Stomach (tissue), 4 donors: ENCODE data around the gene SH3GLB2.

Experiments used
- POLR2A ChIP-seq, 4 donors: fragments of 450-650 bp; IDR thresholded peaks; one replicate each; pipeline ENCODE4 v1.6.1; 2016; ENCODE audit warnings: antibody characterized with exemption in 4 of 4, control low read depth in 2 of 4, mild to moderate bottlenecking in 1 of 4, moderate library complexity in 1 of 4
- TF ChIP-seq, protein P1 (sequence below), 7 experiments: fragments of 450-650 bp in 4 of 7; fragments of 200-600 bp in 3 of 7; sonication (generic) in 3 of 7; IDR thresholded peaks; one replicate each; pipeline ENCODE4 v1.5.1; 2016 to 2019; ENCODE audit warnings: antibody characterized with exemption in 7 of 7, control low read depth in 2 of 7, mild to moderate bottlenecking in 1 of 7

DNA sequence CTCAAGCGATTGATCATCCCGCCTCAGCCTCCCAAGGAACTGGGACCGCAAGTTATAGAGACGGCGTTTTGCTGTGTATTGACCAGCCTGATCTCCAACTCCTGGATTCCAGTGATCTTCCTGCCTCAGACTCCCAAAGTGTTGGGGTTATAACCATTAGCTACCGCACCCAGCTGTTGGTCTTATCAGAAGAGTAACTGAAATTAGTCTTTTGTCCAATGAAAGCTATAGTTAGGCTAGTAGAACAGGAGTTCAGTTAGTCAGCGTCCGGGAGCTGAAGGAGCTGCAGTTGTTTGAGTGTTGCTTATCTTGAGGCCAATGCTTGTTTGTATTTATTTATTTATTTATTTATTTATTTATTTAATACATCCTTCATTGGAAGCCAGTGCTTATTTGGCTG lies 5.1 kb upstream of the SH3GLB2 start:
- TF ChIP-seq, protein P1, sequence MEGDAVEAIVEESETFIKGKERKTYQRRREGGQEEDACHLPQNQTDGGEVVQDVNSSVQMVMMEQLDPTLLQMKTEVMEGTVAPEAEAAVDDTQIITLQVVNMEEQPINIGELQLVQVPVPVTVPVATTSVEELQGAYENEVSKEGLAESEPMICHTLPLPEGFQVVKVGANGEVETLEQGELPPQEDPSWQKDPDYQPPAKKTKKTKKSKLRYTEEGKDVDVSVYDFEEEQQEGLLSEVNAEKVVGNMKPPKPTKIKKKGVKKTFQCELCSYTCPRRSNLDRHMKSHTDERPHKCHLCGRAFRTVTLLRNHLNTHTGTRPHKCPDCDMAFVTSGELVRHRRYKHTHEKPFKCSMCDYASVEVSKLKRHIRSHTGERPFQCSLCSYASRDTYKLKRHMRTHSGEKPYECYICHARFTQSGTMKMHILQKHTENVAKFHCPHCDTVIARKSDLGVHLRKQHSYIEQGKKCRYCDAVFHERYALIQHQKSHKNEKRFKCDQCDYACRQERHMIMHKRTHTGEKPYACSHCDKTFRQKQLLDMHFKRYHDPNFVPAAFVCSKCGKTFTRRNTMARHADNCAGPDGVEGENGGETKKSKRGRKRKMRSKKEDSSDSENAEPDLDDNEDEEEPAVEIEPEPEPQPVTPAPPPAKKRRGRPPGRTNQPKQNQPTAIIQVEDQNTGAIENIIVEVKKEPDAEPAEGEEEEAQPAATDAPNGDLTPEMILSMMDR (IDR thresholded peaks at IDR 0.05), result no peak
- no peak for TF ChIP-seq POLR2A (IDR thresholded peaks at IDR 0.05)
